GM18907 (cell line): ENCODE data around the gene OPHN1.

ENCODE experiments used
- ATAC-seq: cut with Tn5 transposase; IDR thresholded peaks from one replicate; pipeline ENCODE4 v1.9.1; 2021; ENCODE audit warnings: mild to moderate bottlenecking, moderate library complexity; ENCODE audit not compliant: unreplicated experiment

OPHN1 gene

DNA sequence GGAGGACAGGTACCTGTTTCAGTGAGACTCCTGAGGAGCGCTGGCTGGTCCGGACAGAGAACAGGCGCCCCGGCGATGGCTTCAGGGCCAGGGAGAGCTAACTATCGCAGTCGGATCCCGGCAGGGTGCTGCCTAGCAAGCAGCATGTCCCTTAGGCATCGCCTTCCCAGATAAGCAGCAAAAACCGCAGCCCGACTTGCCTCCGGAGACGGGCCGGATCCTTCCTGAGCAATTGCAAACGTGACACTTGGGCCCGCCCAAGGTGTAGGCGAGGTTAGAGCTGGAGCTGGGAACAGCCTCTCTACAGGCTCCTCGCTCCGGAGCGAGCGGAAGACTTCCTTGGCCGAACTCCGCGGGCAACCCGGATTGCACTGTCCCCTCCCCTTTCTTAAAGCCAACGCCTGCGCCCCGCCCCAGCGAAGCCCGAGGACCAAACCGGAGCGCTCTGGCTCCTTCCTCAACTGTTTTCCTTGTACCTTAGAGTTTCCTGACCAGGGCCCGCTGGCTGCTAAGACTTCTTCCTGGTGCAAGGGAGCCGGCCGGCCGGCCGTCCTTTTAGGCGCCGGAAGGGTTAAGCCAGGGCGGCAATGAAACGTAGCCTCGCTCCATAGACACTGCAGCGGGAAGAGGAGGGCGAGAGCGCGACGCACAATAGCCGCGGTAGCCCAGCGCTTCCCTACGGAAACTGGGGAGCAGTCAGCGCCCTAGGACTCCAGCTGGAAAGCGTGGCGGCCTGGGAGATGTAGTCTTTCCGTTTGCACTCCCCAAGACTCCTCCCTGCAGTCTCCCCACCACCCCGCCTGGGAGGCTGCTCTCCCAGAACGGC lies at the start of gene OPHN1:
Gene OPHN1 (minus strand): TSS at position 341 of the 826 bp plus-strand sequence. CDS start 475 bp downstream, outside the sequence.
- peak; percentile 72 for ATAC-seq

DNA sequence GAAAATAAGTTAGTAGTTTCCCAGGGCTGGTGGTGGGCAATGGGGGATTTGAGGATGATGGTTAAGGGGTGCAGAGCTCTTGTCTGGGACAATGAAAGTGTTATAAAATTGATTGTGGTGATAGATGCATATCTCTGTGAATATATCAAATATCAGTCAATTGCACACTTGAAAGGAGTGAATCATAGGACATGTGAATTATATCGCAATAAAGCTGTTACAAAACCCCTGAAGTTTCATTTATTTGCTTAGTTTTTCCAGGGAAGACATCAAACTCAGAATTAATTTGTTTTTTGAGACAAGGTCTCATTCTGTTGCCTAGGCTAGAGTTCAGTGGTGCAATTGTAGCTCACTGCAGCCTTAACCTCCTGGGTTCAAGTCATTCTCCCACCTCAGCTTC lies 47.7 kb upstream of the OPHN1 start:
- no peak for ATAC-seq

DNA sequence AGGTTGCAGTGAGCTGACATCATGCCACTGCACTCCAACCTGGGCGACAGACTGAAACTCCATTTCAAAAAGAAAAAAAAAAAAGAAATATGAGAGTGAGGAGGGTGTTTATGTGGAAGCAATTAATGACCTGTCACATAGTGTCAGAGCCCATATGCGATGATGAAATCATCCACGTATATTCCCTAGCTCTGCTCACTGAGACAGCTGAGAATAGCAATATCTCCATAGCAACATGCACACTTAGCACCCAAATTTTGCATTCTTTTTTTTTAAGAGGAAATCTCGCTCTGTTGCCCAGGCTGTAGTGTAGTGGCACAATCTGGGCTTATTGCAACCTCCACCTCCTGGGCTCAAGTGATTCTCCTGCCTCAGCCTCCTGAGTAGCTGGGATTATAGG lies 31.5 kb upstream of the OPHN1 start:
- no peak for ATAC-seq

GRCh38 chrX:68463880-68464279 lies 30.6 kb upstream of the OPHN1 start:
- ATAC-seq = no peak

GRCh38 chrX:68462653-68463052 lies 29.4 kb upstream of the OPHN1 start:
- peak; percentile 78 for ATAC-seq

DNA sequence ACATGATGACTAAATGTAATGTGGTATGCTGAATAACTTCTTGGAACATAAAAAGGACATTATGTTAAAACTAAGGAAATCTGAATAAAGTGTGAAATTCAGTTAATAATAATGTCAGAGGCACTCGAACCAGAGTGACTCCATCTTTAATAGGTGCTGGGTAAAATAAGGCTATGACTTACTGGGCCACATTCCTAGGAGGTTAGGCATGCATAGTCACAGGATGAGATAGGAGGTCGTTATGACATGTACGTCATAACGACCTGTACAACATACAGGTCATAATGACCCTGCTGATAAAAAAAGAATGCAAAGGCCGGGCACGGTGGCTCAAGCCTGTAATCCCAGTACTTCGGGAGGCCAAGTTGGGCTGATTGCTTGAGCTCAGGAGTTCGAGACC lies 28.9 kb upstream of the OPHN1 start:
- no peak for ATAC-seq

GRCh38 chrX:68461576-68461975 lies 28.3 kb upstream of the OPHN1 start:
- ATAC-seq = no peak

- ATAC-seq = no peak
Observed at GRCh38 chrX:68461093-68461492, 27.8 kb upstream of the OPHN1 start.

DNA sequence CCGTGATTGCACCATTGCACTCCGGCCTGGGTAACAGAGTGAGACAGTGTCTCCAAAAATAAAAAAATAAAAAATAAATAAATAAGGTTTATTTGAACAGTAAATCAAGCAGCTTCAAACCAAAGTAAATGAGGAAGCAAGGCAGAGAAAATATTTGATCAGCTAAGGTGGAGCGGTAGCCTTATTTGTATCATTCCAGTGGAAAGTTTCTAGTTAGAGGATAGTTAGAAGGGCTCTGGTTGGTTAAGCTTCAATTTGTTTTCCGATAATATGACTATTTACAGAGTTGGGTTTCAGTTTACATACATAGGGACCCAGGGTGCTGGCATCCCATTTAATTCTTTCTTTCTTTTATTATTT lies 21.8 kb upstream of the OPHN1 start:
- ATAC-seq = no peak

GRCh38 chrX:68454476-68455150 lies 21.3 kb upstream of the OPHN1 start:
- ATAC-seq = no peak

DNA sequence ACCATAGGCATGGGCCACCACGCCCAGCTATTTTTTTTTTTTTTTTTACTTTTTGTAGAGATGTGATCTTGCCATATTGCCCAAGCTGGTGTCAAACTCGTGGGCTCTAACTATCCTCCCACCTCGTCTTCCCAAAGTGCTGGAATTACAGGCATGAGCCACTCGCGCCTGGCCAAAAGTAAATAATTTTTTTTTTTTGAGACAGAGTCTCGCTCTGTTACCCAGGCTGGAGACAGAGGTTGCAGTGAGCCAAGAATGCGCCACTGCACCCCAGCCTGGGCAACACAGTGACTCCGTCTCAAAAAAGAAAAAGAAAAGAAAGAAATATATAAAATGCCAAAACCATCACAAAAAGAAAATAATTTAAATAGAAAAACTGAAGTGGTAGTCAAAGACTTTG lies 18.4 kb upstream of the OPHN1 start:
- no peak for ATAC-seq

DNA sequence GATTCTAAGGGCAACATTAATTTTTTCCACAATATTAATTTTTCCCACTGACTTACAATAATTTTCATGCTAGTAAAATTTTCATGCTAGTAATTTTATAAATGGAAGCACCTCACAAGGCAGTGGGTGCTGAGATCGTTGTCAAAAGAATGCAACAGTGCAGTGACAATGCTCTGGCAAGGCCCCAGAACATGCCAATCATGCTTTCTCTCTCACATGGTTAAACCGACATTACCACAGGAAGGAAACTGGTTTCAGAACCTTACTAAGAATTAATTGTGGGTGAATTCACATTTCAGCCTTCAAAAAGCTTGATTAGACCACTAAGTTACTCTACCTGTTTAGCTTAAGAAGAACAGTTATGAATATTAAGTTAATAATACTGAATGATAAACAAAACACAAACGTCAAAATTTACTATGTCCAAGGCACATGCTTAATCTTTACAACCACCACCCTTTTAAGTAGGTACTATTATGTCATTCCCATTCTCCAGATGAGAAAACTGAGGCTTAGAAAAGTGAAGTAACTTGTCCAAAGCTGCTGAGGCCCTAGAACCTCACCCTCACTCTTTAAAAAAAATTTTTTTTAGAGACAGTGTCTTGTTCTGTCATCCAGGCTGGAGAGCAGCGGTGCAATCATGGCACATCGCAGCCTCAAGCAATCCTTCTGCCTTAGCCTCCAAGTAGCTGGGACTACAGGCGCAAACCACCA lies 10.0 kb upstream of the OPHN1 start:
- ATAC-seq = peak; percentile 91

DNA sequence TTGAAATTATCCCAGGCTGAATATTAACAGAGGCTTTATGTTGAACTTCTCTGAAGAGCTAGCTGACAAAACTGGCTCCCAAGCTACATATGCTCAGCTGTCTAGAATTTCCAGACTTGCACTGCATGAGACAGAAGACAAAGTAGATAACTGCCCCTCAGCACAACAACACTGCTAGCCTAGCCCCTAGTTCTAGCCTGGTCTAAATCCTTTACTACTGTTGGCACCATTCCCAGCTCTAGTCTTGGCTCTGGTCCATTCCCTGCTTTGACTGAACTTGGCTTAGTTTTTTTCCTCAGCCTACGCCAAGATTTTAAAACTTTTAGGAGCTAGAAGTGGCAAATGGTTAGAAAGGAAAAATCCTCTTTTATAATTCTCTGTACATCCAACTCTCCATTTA lies 7.6 kb upstream of the OPHN1 start:
- no peak for ATAC-seq

GRCh38 chrX:68440442-68440841 lies 7.1 kb upstream of the OPHN1 start:
- ATAC-seq = no peak

GRCh38 chrX:68439341-68439740 lies 6.0 kb upstream of the OPHN1 start:
- no peak for ATAC-seq

GRCh38 chrX:68438575-68438974 lies 5.3 kb upstream of the OPHN1 start:
- ATAC-seq = no peak

GRCh38 chrX:68433981-68434299 lies 645 bp upstream of the OPHN1 start:
- ATAC-seq = no peak

DNA sequence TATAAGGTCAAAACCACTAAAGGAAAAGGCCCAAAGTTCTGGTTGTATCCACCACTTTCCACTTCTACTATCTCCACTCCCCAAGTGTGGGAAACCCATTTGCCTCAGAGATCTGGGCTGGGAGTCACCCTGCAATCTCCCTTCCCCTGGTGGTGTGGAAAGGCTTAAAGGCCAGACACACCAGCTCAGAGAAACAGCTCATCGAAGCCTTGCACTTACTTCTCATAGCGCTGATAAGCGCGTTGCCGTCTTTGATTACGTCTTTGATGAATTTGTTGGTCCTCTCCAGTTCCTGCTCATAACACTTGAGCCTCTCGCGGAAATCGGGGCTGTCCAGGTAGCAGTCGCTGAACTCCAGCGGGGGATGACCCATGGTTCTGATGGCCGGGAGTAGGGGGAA lies 647 bp downstream of the OPHN1 start:
- ATAC-seq = no peak

GRCh38 chrX:68431836-68432235 lies 1.5 kb downstream of the OPHN1 start:
- no peak for ATAC-seq

- ATAC-seq = no peak
Observed at GRCh38 chrX:68429216-68429615, 4.1 kb downstream of the OPHN1 start.

DNA sequence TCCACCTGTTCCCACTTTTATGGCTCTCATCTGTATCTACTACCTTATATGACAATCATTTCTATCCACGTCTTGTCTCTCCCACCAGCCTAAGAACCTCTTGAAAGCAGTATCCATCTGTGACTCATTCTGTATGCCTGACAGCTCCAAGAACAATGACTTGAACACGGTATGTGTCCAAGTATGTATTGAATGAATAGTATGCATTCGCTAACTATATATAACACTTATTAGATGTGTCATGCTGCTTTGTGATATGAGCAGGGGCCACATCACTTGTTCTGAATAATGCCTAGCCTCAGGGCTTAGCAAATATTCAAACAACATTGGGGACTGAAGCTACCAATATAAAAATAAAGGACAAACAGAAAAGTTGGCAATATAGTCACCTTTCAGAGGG lies 4.9 kb downstream of the OPHN1 start:
- no peak for ATAC-seq

GRCh38 chrX:68424719-68425118 lies 8.6 kb downstream of the OPHN1 start:
- ATAC-seq = no peak
